Right lobe of liver (tissue), 6 donors: ENCODE data around the gene TFCP2L1. TPM values are rescaled to one million over a fixed set of nuclear protein-coding genes. Genes with fewer than 3 reads are reported as not detected.

Experiments used
- ATAC-seq, 4 donors: fragments of 200-7000 bp; cut with Tn5 transposase; one replicate each; pipeline ENCODE4 v1.9.1; 2020; ENCODE audit warnings: mild to moderate bottlenecking in 4 of 4, moderate library complexity in 4 of 4
- DNase-seq, 3 donors: peaks; one replicate each; pipeline ENCODE4 v3.0.0-alpha.2; 2020
- H3K27ac ChIP-seq, 3 donors: fragments of 200-600 bp; one replicate each; pipeline ENCODE4 v1.8.0; 2022
- H3K27me3 ChIP-seq, 2 donors: fragments of 200-600 bp; one replicate each; pipeline ENCODE4 v1.8.0; 2022
- H3K36me3 ChIP-seq, 4 donors: fragments of 200-600 bp; sonication (generic) in 1 of 4; one replicate each; pipeline versions ENCODE4 v1.5.1 to v1.8.0; 2017 to 2022; ENCODE audit warnings: control low read depth in 1 of 4
- H3K4me1 ChIP-seq, 4 donors: fragments of 200-600 bp; sonication (generic) in 1 of 4; one replicate each; pipeline versions ENCODE4 v1.5.1 to v1.8.0; 2017 to 2022; ENCODE audit warnings: control low read depth in 1 of 4
- H3K4me3 ChIP-seq, 3 donors: fragments of 200-600 bp; one replicate each; pipeline ENCODE4 v1.8.0; 2022
- H3K9me3 ChIP-seq, 4 donors: fragments of 200-600 bp; sonication (generic) in 1 of 4; one replicate each; pipeline versions ENCODE4 v1.5.1 to v1.8.0; 2017 to 2022; ENCODE audit warnings: control low read depth in 1 of 4
- CTCF ChIP-seq, 4 donors: fragments of 200-600 bp in 3 of 4; fragments of 450-650 bp in 1 of 4; IDR thresholded peaks; one replicate each; pipeline versions ENCODE4 v1.5.1 to v1.8.0; 2016 to 2022; ENCODE audit warnings: antibody characterized with exemption in 4 of 4, mild to moderate bottlenecking in 2 of 4
- POLR2A ChIP-seq: fragments of 450-650 bp; IDR thresholded peaks from one replicate; pipeline ENCODE4 v1.6.1; 2017; ENCODE audit warnings: antibody characterized with exemption, mild to moderate bottlenecking
- WGBS: methylation state at CpG from one replicate; pipeline ENCODE4 v1.1.6; 2018; ENCODE audit warnings: low coverage, low lambda C conversion rate; ENCODE audit not compliant: insufficient coverage; ENCODE audit errors: missing lambda C conversion rate; 5-methylcytosine and 5-hydroxymethylcytosine counted together
- intact Hi-C, 2 donors: fragments of 100-400 bp; cut with DNase I; formaldehyde crosslinking; loops; one replicate each; pipeline versions ENCODE4 v1.11.2 to v1.14.1; 2022
- total RNA-seq, 6 experiments: library from RNA; depleted of rRNA in 2 of 6; stranded (reverse); fragments of >200 nt in 2 of 6; fragmentation: NEBNext Ultra II Directional in 3 of 6; extraction: Animal tissue kit (Norgen Biotek cat#: 25700) in 3 of 6; gene quantifications; one replicate each; pipeline versions ENCODE4 v1.1.0 to v1.2.4, GENCODE V29; 2016 to 2023
- donor health status: DM: no; HTN: yes; CAD: no.
- donor health status: DM: no; HTN: no; CAD: no.
- donor health status: DM: no; HTN: no; CAD: no.
- donor health status: DM: no; HTN: yes; CAD: no.
- donor health status: DM: no; HTN: yes; CAD: no.

Gene TFCP2L1
- total RNA-seq, 6 experiments from 2014 or later, result 0.26 to 1.7 (median 0.34) TPM

GRCh38 chr2:121263996-121264715 lies 20.8 kb downstream of the TFCP2L1 start:
- H3K4me3 ChIP-seq, result no peak overlapping the region
- H3K9me3 ChIP-seq, result no peaks in the 10 kb centered on the region
- H3K27ac ChIP-seq, result no peak overlapping the region
- ATAC-seq (peak in 1 of 4 donors; percentile 22), DNase-seq (no peak)
- no peak for TF ChIP-seq POLR2A
- TF ChIP-seq CTCF (IDR thresholded peaks at IDR 0.05), result no peak
- no peaks in the 10 kb centered on the region for H3K4me1 ChIP-seq
- intact Hi-C loops, result no loop called here
- 50% methylated on average over 2 of the region's 9 CpGs for WGBS
- H3K36me3 ChIP-seq, result no peaks in the 10 kb centered on the region
- H3K27me3 ChIP-seq, result no peaks in the 10 kb centered on the region

- intact Hi-C loops, result no loop called here
- DNase-seq (no peak), ATAC-seq (peak in 1 of 4 donors; percentile 50)
- no peaks in the 10 kb centered on the region for H3K27me3 ChIP-seq
- no peaks in the 10 kb centered on the region for H3K36me3 ChIP-seq
- 25% methylated on average over 1 of the region's 12 CpGs for WGBS
- no peak for TF ChIP-seq CTCF (IDR thresholded peaks at IDR 0.05)
- no peak for TF ChIP-seq POLR2A
- no peaks in the 10 kb centered on the region for H3K4me1 ChIP-seq
- H3K4me3 ChIP-seq, result no peak overlapping the region
- H3K27ac ChIP-seq, result no peak overlapping the region
- H3K9me3 ChIP-seq, result no peaks in the 10 kb centered on the region
These were observed 24.4 kb downstream of the TFCP2L1 start for GRCh38 chr2:121260370-121261154.

GRCh38 chr2:121258051-121258450 lies 27.0 kb downstream of the TFCP2L1 start:
- no peak overlapping the region for H3K4me3 ChIP-seq
- H3K27me3 ChIP-seq, result no peaks in the 10 kb centered on the region
- H3K27ac ChIP-seq, result no peak overlapping the region
- ATAC-seq (no peak), DNase-seq (no peak)
- H3K9me3 ChIP-seq, result no peaks in the 10 kb centered on the region
- H3K4me1 ChIP-seq, result no peaks in the 10 kb centered on the region
- no peaks in the 10 kb centered on the region for H3K36me3 ChIP-seq
- TF ChIP-seq POLR2A (no peak), CTCF (IDR thresholded peaks at IDR 0.05) (no peak)
- intact Hi-C loops, result no loop called here
- WGBS, result 93% methylated on average over 4 of the region's 5 CpGs

- intact Hi-C loops, result no loop called here
- Histone ChIP-seq H3K4me1 (no peaks in the 10 kb centered on the region), H3K27me3 (no peaks in the 10 kb centered on the region), H3K27ac (no peak overlapping the region), H3K36me3 (no peaks in the 10 kb centered on the region), H3K4me3 (no peak overlapping the region), H3K9me3 (no peaks in the 10 kb centered on the region)
- TF ChIP-seq CTCF (IDR thresholded peaks at IDR 0.05) (no peak), POLR2A (no peak)
- ATAC-seq (no peak), DNase-seq (no peak)
- 44% methylated on average over 3 of the region's 3 CpGs for WGBS
These were observed 27.5 kb downstream of the TFCP2L1 start for GRCh38 chr2:121257480-121257840.
